SK-N-MC (cell line): ENCODE results near the gene HNRNPK.

Experiments used
- EZH2 ChIP-seq: fragments of 200-600 bp; sonication (generic); IDR thresholded peaks from one replicate; pipeline ENCODE4 v1.6.1; 2017; ENCODE audit warnings: antibody characterized with exemption
- FOXP2 ChIP-seq: optimal IDR thresholded peaks from 2 replicates; pipeline ENCODE3; 2011; ENCODE audit warnings: mild to moderate bottlenecking, moderate library complexity; ENCODE audit not compliant: insufficient read depth; ENCODE audit errors: extremely low read length, control extremely low read depth
- POLR2AphosphoS5 ChIP-seq: IDR thresholded peaks from 2 replicates; pipeline ENCODE4 v1.6.1; 2012; ENCODE audit warnings: mild to moderate bottlenecking, low read depth, low read length, borderline replicate concordance

DNA sequence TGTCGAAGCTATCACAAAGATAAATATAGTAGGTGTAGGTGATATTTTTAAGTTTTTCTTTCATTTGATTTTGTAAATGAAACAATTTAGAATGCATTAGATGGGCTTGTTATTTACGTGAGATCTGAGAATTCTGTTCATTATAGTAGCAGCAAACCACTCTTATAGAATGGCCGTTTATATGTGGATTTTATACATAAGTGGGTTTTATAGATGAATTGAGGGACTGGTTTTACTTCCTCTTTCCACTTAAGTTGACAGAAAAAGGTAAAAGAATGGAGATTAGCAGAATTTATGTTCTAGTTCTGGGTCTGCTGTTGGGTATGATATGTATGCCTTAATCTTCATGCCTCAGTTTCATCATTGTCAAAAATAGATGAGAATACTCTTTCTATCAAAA, 6.2 kb upstream of the HNRNPK start:
- TF ChIP-seq POLR2AphosphoS5 (no peak), EZH2 (no peak), FOXP2 (no peak)
